ENCODE data around the gene ZNF554.

- TF ChIP-seq CTCF (conservative IDR thresholded peaks at IDR 0.05; ENCODE audit: low read length) (no peak), EZH2phosphoT487 (IDR thresholded peaks at IDR 0.05; ENCODE audit: borderline replicate concordance) (no peak)
Observed at GRCh38 chr19:2810141-2811091, 9.3 kb upstream of the ZNF554 start.
